WI38 (cell line): ENCODE measurements around the gene SMIM31.

ENCODE experiments used
- H3K4me3 ChIP-seq: 2 replicates; pipeline ENCODE4 v1.5.1; 2011; ENCODE audit warnings: low read depth, mild to moderate bottlenecking, control low read depth, low read length
- TF ChIP-seq, protein P1 (sequence below): IDR thresholded peaks from 2 replicates; pipeline ENCODE4 v1.5.1; 2012; ENCODE audit warnings: low read depth, mild to moderate bottlenecking, control low read depth, low read length

SMIM31 gene

GRCh38 chr4:164734484-164734883, 19.4 kb upstream of the SMIM31 start:
- TF ChIP-seq, protein P1, sequence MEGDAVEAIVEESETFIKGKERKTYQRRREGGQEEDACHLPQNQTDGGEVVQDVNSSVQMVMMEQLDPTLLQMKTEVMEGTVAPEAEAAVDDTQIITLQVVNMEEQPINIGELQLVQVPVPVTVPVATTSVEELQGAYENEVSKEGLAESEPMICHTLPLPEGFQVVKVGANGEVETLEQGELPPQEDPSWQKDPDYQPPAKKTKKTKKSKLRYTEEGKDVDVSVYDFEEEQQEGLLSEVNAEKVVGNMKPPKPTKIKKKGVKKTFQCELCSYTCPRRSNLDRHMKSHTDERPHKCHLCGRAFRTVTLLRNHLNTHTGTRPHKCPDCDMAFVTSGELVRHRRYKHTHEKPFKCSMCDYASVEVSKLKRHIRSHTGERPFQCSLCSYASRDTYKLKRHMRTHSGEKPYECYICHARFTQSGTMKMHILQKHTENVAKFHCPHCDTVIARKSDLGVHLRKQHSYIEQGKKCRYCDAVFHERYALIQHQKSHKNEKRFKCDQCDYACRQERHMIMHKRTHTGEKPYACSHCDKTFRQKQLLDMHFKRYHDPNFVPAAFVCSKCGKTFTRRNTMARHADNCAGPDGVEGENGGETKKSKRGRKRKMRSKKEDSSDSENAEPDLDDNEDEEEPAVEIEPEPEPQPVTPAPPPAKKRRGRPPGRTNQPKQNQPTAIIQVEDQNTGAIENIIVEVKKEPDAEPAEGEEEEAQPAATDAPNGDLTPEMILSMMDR: no peak
- no peak overlapping the region for H3K4me3 ChIP-seq

DNA sequence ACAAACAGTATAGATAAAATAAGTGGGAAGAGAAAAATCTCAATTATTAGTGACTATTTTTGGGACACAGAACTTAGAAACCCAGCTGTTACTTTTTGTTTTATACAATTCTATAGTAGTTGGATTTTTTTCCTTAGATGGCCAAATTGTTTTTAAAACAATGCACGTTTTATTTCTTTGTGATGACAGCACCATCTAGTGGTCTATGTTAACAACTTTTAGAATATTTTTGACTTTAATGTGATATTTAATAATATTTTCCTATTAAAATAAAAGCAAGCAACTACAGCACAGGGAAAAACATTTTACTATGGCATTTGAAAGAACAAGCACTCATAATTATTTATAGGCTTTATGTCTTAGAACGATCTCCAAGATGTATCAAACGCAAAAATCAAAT, 5.6 kb upstream of the SMIM31 start:
- TF ChIP-seq, protein P1: no peak

GRCh38 chr4:164755432-164755831, 1.5 kb downstream of the SMIM31 start:
- no peak overlapping the region for H3K4me3 ChIP-seq

More for the DNA sequence above, 5.6 kb upstream of the SMIM31 start:
- no peak overlapping the region for H3K4me3 ChIP-seq

DNA sequence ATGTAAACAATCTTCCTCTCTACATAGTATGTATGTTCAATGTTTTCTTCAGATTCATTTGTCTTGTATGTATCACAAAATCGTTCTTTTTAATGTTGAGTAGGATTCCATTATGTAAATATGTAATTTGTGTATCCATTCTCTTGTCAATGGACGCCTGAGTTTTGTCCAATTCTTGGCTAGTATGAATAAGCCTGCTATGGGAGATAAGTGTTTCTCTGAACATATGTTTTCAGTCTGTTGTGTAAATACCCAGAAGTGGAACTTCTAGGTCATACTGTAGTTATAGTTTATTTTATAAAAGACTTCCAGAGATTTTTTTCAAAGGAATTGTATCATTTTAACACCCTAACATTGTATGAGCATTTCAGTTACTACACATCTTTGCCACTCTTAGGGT, 2.8 kb downstream of the SMIM31 start:
- TF ChIP-seq, protein P1: no peak
- no peak overlapping the region for H3K4me3 ChIP-seq

More at GRCh38 chr4:164755432-164755831, 1.5 kb downstream of the SMIM31 start:
- TF ChIP-seq, protein P1: no peak

DNA sequence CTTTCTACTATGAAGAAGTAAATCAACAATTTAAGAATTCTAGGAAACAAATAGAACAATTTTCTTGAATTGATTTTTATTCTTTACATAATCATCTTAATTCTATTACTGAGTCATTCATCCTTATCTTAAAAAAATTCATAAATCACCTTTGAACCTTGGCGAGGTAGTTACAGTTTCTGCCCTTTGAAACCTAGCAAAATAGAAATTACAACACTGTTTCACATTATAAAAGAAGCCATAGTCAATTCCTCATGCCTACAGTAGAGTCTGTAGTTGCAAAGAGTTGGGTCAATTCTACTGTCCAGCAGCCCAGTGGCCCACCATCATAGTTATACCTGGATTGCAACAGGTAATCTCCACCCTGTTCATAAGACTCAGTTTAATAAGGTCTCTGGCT, 7.3 kb downstream of the SMIM31 start:
- TF ChIP-seq, protein P1: no peak

GRCh38 chr4:164761746-164762275, 7.9 kb downstream of the SMIM31 start:
- no peak overlapping the region for H3K4me3 ChIP-seq

More for the DNA sequence above, 7.3 kb downstream of the SMIM31 start:
- no peak overlapping the region for H3K4me3 ChIP-seq

DNA sequence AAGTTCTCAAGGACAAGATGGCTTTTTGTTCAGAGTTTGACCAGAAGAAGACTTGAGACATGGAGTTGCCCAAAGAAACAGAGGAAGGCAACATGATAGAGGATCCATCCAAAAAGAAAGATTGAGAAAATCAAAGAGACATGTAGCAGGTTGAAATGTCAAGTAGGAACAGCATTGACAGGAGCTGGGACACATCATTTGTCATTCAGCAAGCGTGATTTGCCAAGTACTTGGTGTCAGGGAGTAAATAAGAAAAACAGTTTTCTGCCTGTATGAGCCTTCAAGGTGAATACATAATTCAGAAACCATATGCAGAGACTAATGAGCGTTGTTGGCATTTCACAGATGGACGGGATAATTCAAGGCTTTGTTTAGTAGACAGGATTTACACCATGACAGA, 11.2 kb downstream of the SMIM31 start:
- TF ChIP-seq, protein P1: no peak
- H3K4me3 ChIP-seq: no peak overlapping the region

More at GRCh38 chr4:164761746-164762275, 7.9 kb downstream of the SMIM31 start:
- TF ChIP-seq, protein P1: no peak
